HL-60/S4 (cell line): Measurements from ENCODE around the gene PLPP7.

Experiments
- in situ Hi-C: fragments of 300-500 bp; cut with MboI; formaldehyde crosslinking; loops from 2 replicates; pipeline ENCODE4 v1.14.3; 2022; ENCODE audit warnings: low sequenced_read_pairs

Gene PLPP7

GRCh38 chr9:131280660-131281059, 8.9 kb upstream of the PLPP7 start:
- in situ Hi-C loops = no loop called here

- in situ Hi-C loops = no loop called here
Measured at GRCh38 chr9:131281119-131281965, 8.2 kb upstream of the PLPP7 start.

- in situ Hi-C loops = no loop called here
Measured at GRCh38 chr9:131282175-131282574, 7.3 kb upstream of the PLPP7 start.

GRCh38 chr9:131282688-131283422, 6.7 kb upstream of the PLPP7 start:
- in situ Hi-C loops = no loop called here

- in situ Hi-C loops = no loop called here
Measured at GRCh38 chr9:131284856-131285255, 4.7 kb upstream of the PLPP7 start.

- in situ Hi-C loops = no loop called here
Measured at GRCh38 chr9:131287359-131287758, 2.2 kb upstream of the PLPP7 start.

- in situ Hi-C loops = no loop called here
Measured at GRCh38 chr9:131288217-131288616, 1.3 kb upstream of the PLPP7 start.

- in situ Hi-C loops = no loop called here
Measured at GRCh38 chr9:131290036-131290766, 678 bp downstream of the PLPP7 start.

GRCh38 chr9:131290767-131291370, 1.3 kb downstream of the PLPP7 start:
- in situ Hi-C loops = no loop called here

GRCh38 chr9:131291795-131292315, 2.3 kb downstream of the PLPP7 start:
- in situ Hi-C loops = no loop called here

GRCh38 chr9:131292937-131293336, 3.4 kb downstream of the PLPP7 start:
- in situ Hi-C loops = no loop called here

- in situ Hi-C loops = no loop called here
Measured at GRCh38 chr9:131296460-131296859, 6.9 kb downstream of the PLPP7 start.

GRCh38 chr9:131296906-131297500, 7.5 kb downstream of the PLPP7 start:
- in situ Hi-C loops = no loop called here

- in situ Hi-C loops = no loop called here
Measured at GRCh38 chr9:131297903-131298302, 8.4 kb downstream of the PLPP7 start.

GRCh38 chr9:131298341-131298740, 8.8 kb downstream of the PLPP7 start:
- in situ Hi-C loops = no loop called here

- in situ Hi-C loops = no loop called here
Measured at GRCh38 chr9:131298816-131299215, 9.3 kb downstream of the PLPP7 start.

GRCh38 chr9:131299346-131299960, 9.9 kb downstream of the PLPP7 start:
- in situ Hi-C loops = no loop called here

GRCh38 chr9:131299961-131300347, 10.4 kb downstream of the PLPP7 start:
- in situ Hi-C loops = no loop called here

GRCh38 chr9:131300444-131300843, 10.9 kb downstream of the PLPP7 start:
- in situ Hi-C loops = no loop called here
